ENCODE data around the gene RANBP10.
"Not testable (repeated sequence)": the region's sequence is repeated elsewhere in the genome, so short reads cannot be mapped to it uniquely, and the experiment has no call there.

The RANBP10 gene

DNA sequence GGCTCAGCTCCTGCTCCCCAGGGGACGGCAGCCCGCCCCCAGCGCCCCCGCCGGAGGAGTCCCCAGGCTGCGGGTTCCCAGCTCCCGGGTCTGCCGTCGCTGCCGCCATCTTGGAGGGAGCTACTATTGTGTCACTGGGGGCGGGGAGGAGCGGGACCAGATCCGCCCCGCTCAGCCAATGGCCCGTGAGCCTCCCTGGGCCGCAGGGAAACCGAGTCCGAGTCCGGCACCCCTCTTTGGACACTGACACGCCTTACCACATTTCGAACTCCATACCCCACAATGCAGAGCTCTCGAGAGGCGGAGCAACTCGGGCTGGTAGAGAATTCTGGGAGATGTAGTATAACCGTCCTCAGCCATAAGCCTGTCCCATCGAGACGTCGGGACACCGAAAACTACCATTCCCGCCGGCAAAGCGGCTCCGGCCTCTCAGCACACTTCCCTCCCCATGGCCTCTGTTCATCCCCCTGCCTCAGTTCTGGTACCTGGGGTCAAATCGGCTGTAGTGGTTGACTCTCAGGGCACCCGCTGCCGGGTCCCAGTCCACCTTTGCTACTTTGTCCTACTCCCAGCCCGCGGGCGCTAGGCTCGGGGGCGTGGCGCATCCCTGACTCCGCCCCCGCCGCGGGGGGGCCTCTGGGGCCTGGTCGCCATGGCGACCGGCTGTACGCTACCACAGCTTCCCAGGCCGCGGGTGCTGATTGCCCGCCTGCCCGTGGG lies at the start of gene RANBP10, which contains the start of gene TSNAXIP1:
Gene RANBP10 (minus strand): TSS at position 133 of the 720 bp plus-strand sequence. CDS start 24 bp downstream, at position 109.
Gene TSNAXIP1 (plus strand): TSS at position 462 of the 720 bp plus-strand sequence. CDS start 261 bp downstream, outside the sequence.
- DNase-seq = peak; percentile 79

- DNase-seq = no peak
These were observed 49.4 kb upstream of the RANBP10 start for GRCh38 chr16:67855789-67856188.

DNA sequence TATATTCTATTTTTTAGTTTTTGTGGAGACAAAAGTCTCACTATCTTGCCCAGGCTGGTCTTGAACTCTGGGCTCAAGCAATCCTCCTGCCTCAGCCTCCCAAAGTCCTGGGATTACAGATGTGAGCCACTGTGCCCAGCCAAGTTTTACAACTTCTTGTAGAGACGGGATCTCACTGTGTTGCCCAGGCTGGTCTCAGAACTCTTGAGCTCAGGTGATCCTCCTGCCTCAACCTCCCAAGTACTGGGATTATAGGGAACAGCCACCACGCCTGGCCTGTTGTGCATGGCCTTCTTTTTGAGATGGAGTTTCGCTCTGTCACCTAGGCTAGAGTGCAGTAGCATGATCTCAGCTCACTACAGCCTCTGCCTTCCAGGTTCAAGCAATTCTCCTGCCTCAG lies 47.3 kb upstream of the RANBP10 start:
- no peak for DNase-seq

DNA sequence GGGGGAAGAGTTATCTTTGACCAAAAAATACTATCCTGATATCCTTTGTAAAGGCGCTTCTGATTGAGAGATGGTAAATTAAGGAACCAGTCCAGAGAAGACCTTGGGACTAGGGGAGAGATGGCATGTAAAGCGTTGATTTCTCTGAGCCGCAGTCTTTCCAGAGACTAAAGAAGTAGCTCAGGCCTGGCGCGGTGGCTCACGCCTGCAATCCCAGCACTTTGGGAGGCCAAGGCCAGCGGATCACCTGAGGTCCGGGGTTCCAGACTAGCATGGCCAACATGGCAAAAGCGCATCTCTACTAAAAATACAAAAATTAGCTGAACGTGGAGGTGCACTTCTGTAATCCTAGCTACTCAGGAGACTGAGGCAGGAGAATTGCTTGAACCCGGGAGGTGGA lies 41.8 kb upstream of the RANBP10 start:
- no peak for DNase-seq

GRCh38 chr16:67847064-67847861 lies 40.9 kb upstream of the RANBP10 start, which contains the start of gene CENPT:
Gene CENPT (minus strand): TSS chr16:67847693. CDS start chr16:67833859, 13,834 bp downstream.
- no peak for DNase-seq

GRCh38 chr16:67846320-67847063 lies 40.1 kb upstream of the RANBP10 start, which contains the start of gene NUTF2:
Gene NUTF2 (plus strand): TSS chr16:67846933. CDS start chr16:67865131, 18,198 bp downstream.
- DNase-seq = peak; percentile 45

- DNase-seq = no peak
These were observed 39.6 kb upstream of the RANBP10 start for GRCh38 chr16:67846063-67846319.

GRCh38 chr16:67845291-67846062 lies 39.1 kb upstream of the RANBP10 start:
- no peak for DNase-seq

DNA sequence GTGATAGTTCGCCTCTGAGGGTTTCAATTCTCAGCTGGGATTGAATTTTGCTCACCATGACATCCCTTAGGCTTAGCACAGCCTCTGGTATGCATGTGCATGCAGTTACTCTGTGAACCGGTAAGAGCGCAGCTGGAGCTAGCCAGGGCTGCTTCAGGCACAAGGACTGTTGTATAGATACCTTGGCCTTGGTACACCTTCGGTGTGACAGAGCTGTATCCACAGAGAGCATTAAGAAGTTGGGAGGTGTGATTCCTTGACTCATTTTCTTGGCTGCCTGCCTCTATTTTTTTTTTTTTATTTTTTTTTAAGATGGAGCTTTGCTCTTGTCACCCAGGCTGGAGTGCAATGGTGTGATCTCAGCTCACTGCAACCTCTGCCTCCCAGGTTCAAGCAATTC lies 38.1 kb upstream of the RANBP10 start:
- no peak for DNase-seq

DNA sequence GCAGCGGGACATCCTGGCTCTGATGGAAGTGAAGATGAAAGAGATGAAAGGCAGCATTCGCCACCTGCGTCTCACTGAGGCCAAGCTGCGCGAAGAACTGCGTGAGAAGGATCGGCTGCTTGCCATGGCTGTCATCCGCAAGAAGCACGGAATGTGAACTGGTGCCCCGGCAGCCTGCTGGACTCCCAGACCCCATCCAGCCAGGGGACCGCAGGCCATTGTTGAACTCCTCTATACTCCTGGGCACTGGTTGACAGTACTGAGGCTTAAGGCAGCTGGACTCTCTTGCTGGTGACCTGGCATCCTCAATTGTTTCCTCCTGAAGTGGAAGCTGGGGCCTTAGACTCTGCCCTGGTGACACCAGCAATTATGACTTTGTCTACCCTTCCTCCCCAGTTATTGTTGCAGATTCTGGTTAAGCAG lies 37.0 kb upstream of the RANBP10 start:
- no peak for DNase-seq

- DNase-seq = no peak
These were observed 36.4 kb upstream of the RANBP10 start for GRCh38 chr16:67842509-67843342.

DNA sequence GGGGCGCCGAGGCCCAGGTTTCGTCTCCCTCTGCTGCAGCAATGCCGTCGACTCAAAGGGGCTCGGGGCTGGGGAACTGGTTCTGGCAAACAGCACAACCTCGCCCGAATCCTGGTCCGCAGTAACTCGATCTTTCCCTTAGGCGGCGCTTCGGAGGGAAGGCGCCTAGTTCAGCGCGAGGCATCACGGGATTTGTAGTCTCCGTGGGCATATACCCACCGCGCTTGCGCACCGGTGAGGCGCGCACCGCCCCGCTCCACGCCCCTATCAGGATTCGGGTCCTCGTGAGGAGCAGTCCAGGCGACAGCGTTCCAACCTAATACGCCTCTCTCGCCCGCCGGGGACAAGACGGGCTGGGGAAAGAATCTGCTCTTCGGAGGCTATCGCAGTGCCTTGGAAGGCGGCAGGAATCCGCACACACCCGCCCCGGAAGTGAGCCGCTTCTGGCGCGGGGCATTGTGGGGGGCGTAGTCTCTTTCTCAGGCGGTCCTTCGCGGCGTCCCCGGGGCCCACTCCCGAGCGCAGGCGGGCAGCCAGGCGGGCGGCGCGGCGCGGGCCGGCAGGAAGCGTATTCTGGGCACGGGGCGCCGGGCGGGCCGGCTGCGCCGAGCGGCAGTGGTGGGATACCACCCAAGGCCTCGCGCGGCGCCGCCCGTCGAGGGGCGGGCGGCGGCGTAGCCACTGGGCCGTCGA lies 35.6 kb upstream of the RANBP10 start, which contains the start of gene THAP11:
Gene THAP11 (plus strand): TSS at position 505 of the 693 bp plus-strand sequence. CDS start 235 bp downstream, outside the sequence.
- DNase-seq = peak; percentile 59

DNA sequence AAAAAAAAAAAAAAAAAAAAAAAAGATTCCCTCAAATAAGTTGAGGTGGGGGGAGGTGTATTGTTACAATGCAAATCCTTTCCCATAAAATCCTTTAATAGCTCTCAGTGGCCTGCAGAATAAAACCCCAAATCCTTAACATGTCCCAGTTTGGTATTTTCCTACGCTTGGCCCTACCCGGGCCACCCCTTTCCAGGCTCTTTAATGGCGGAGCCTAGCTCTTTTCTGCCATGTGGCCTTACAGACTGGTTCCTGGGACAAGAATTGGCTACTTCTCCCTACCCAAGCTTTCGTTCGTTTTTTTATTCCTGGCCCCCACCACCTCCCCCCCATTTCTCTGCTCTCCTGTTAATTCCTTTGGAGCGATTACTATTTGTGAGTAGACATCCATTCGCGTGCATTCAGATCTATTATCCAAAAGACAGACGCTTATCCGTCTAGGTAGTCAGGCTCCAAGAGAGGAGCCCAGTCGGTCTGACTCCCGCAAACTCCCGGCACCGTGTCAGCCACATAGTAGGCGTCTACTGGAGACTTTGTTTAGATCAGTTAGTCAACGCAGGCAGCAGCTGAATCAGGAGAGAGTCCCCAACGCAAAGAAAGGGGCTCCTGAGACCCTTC lies 34.9 kb upstream of the RANBP10 start:
- no peak for DNase-seq

- no peak for DNase-seq
These were observed 31.5 kb upstream of the RANBP10 start for GRCh38 chr16:67837811-67838210.

DNA sequence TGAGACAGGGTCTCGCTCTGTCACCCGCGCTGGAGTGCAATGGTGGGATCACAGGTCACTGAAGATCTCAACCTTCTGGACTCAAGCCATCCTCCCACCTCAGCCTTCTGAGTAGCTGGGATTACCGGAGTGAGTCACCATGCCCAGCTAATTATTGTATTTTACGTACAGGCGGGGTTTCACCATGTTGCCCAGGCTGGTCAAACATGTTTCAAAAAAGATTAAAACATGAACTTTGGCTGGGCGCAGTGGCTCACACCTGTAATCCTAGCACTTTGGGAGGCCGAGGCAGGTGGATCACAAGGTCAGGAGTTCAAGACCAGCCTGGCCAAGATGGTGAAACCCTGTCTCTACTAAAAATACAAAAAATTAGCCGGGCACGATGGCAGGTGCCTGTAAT lies 30.8 kb upstream of the RANBP10 start:
- not testable (repeated sequence) for DNase-seq

GRCh38 chr16:67834242-67834614 lies 27.9 kb upstream of the RANBP10 start:
- no peak for DNase-seq

GRCh38 chr16:67833415-67834241 lies 27.3 kb upstream of the RANBP10 start:
- DNase-seq = peak; percentile 27

DNA sequence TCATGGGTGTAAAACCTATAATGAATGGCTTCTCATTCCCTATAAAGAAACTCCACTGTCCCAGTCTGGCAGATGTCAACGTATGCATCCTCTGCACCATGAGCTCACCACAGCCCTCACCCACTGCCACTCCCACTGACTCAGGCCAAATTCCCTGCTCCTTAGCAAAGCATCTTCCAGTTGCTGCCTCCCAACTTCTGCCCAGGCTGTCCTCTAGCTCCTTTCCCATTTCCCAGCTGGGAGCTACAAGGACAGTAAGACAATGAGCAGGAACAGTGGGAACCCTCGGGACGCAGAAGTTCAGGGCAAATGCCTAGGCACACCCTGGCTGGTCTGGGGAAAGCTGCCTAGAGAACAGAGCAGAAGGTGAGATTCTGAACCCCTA lies 26.7 kb upstream of the RANBP10 start:
- no peak for DNase-seq

- DNase-seq = no peak
These were observed 22.3 kb upstream of the RANBP10 start for GRCh38 chr16:67828651-67829050.
